Prostate gland (tissue), 2 donors: ENCODE data around the gene RAD51B. TPM values are rescaled to one million over a fixed set of nuclear protein-coding genes. Genes with fewer than 3 reads are reported as not detected.

Experiments
- DNase-seq: peaks from one replicate; pipeline ENCODE4 v3.0.0-alpha.2; 2019; ENCODE audit warnings: low spot score
- H3K27ac ChIP-seq, 2 donors: fragments of 200-600 bp; sonication (generic); 2 replicates each; pipeline ENCODE4 v1.5.1; 2017 to 2019
- H3K27me3 ChIP-seq: fragments of 200-600 bp; sonication (generic); replicated peaks from 2 replicates; pipeline ENCODE4 v1.5.1; 2019; ENCODE audit not compliant: insufficient read depth
- H3K36me3 ChIP-seq, 2 donors: fragments of 200-600 bp; sonication (generic); 1 replicate in 1 of 2; 2 replicates in 1 of 2; pipeline versions ENCODE4 v1.5.1 to v1.8.1; 2017 to 2019
- H3K4me1 ChIP-seq: fragments of 200-600 bp; sonication (generic); replicated peaks from 2 replicates; pipeline ENCODE4 v1.5.1; 2019
- H3K4me3 ChIP-seq, 2 donors: fragments of 200-600 bp; sonication (generic); 2 replicates each; pipeline ENCODE4 v1.5.1; 2017 to 2019
- H3K9me3 ChIP-seq: fragments of 200-600 bp; sonication (generic); 2 replicates; pipeline ENCODE4 v1.5.1; 2017
- CTCF ChIP-seq, 4 experiments: fragments of 200-600 bp in 2 of 4; fragments of 450-650 bp in 2 of 4; sonication (generic) in 2 of 4; IDR thresholded peaks; 1 replicate in 3 of 4; 2 replicates in 1 of 4; pipeline ENCODE4 v1.5.1; 2016 to 2019; ENCODE audit warnings: antibody characterized with exemption in 4 of 4, mild to moderate bottlenecking in 2 of 4, moderate library complexity in 2 of 4
- POLR2A ChIP-seq: fragments of 450-650 bp; IDR thresholded peaks from one replicate; pipeline ENCODE4 v1.6.1; 2016; ENCODE audit warnings: antibody characterized with exemption, mild to moderate bottlenecking
- POLR2AphosphoS5 ChIP-seq: sonication (generic); formaldehyde crosslinking; IDR thresholded peaks from one replicate; pipeline ENCODE4 v1.6.1; 2017; ENCODE audit warnings: antibody characterized with exemption
- WGBS: methylation state at CpG from one replicate; pipeline ENCODE4 v1.1.5; 2018; 5-methylcytosine and 5-hydroxymethylcytosine counted together
- intact Hi-C: fragments of 100-400 bp; cut with DNase I; formaldehyde crosslinking; loops from one replicate; pipeline ENCODE4 v1.14.2; 2022
- total RNA-seq, 2 donors: library from RNA; depleted of rRNA; stranded (reverse); fragments of >200 nt; gene quantifications; one replicate each; pipeline ENCODE4 v1.1.0, GENCODE V29; 2016

RAD51B gene
- total RNA-seq, 2 donors from 2014 or later: 14.9 to 35.8 TPM

GRCh38 chr14:68687746-68688145 lies 868.2 kb downstream of the RAD51B start:
- H3K4me1 ChIP-seq: no peaks in the 10 kb centered on the region
- intact Hi-C loops: no loop called here
- no peak for DNase-seq
- H3K27ac ChIP-seq: no peak overlapping the region
- H3K36me3 ChIP-seq: no peaks in the 10 kb centered on the region
- no peak for TF ChIP-seq POLR2A
- no peak for TF ChIP-seq CTCF (IDR thresholded peaks at IDR 0.05)
- no peak for TF ChIP-seq POLR2AphosphoS5
- 84% methylated on average over 11 of the region's 11 CpGs for whole genome bisulfite sequencing
- no peak overlapping the region for H3K4me3 ChIP-seq
- no peaks in the 10 kb centered on the region for H3K27me3 ChIP-seq
- no peaks in the 10 kb centered on the region for H3K9me3 ChIP-seq

DNA sequence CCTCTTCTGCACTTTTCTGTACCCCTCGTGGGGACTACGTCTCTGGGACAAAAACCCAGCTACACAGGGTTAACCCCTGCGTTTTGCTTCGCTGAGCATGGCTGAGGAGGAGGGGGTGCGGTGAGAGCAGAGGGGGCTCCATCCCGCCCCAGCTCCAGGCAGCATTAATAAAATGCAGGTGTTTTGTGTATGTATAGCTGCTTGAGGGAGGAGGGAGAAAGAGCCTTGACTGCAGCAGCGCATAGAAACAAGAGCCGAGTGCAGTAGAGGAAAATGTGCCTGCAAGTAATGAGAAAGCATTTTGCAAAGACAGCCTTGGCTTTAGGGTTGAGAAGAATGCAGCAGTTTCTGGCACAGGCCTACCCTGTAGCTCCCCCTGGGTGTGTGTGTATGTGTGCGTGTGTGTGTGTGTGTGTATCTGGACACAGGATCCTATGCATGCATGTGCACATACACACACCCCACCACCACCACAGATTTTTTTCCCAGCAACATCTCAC lies 869.3 kb downstream of the RAD51B start:
- intact Hi-C loops: no loop called here
- Histone ChIP-seq H3K27ac (no peak overlapping the region), H3K4me1 (no peaks in the 10 kb centered on the region), H3K9me3 (no peaks in the 10 kb centered on the region), H3K27me3 (no peaks in the 10 kb centered on the region), H3K4me3 (no peak overlapping the region), H3K36me3 (no peaks in the 10 kb centered on the region)
- WGBS: 19% methylated on average over 9 of the region's 9 CpGs
- TF ChIP-seq POLR2A (no peak), POLR2AphosphoS5 (no peak), CTCF (IDR thresholded peaks at IDR 0.05) (no peak)
- no peak for DNase-seq

DNA sequence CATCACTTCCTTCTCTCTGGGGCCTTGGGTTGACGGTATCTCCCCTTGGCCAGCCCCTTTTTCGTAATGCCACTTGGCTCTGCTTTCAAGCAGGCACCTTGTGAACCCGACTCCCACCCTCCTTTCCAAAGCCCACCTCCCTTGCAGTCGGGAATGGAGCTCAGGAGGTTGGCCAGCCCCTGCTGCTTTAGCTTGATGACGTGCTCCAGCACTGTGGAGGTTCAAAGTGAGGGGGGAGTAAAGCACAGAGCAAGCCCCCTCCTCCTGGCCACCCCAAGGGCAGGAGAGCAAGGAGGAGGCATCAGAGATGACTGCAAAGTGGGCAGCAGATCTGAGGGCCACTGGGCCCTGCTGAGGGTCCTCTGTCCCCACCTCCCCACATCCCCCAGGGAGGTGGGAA lies 869.9 kb downstream of the RAD51B start:
- no peaks in the 10 kb centered on the region for H3K9me3 ChIP-seq
- no peaks in the 10 kb centered on the region for H3K36me3 ChIP-seq
- H3K27ac ChIP-seq: no peak overlapping the region
- H3K4me3 ChIP-seq: no peak overlapping the region
- no peak for DNase-seq
- intact Hi-C loops: no loop called here
- H3K4me1 ChIP-seq: no peaks in the 10 kb centered on the region
- no peaks in the 10 kb centered on the region for H3K27me3 ChIP-seq
- TF ChIP-seq POLR2A (no peak), CTCF (IDR thresholded peaks at IDR 0.05) (no peak), POLR2AphosphoS5 (no peak)
- 74% methylated on average over 5 of the region's 5 CpGs for WGBS

GRCh38 chr14:68690089-68690958 lies 870.7 kb downstream of the RAD51B start:
- Histone ChIP-seq H3K27me3 (no peaks in the 10 kb centered on the region), H3K27ac (no peak overlapping the region), H3K36me3 (no peaks in the 10 kb centered on the region), H3K4me1 (no peaks in the 10 kb centered on the region), H3K9me3 (no peaks in the 10 kb centered on the region), H3K4me3 (no peak overlapping the region)
- no peak for TF ChIP-seq CTCF (IDR thresholded peaks at IDR 0.05)
- no peak for TF ChIP-seq POLR2A
- TF ChIP-seq POLR2AphosphoS5: no peak
- WGBS: 83% methylated on average over 13 of the region's 13 CpGs
- intact Hi-C loops: no loop called here
- no peak for DNase-seq
